Activated CD8-positive, alpha-beta memory T cell treated with anti-CD3 and anti-CD28 coated beads, Interleukin-2, amount 50 U/mL, for 1 hour (primary cell): Measurements from ENCODE around the gene TOMM22.
A peak's percentile ranks its signal among the peaks of the same experiment; 100 is the strongest.
"Not testable (repeated sequence)": the region's sequence is repeated elsewhere in the genome, so short reads cannot be mapped to it uniquely, and the experiment has no call there.

ENCODE experiments used
- DNase-seq: peaks from one replicate; pipeline ENCODE4 v3.0.0-alpha.2; 2020; ENCODE audit errors: extremely low read depth

The TOMM22 gene

GRCh38 chr22:38681582-38682335 is at the start of gene TOMM22:
TSS of gene TOMM22 (plus strand) at chr22:38681957. CDS start at chr22:38681979, 22 bp downstream.
- peak; percentile 62 for DNase-seq

- DNase-seq, result no peak
Observed at GRCh38 chr22:38632528-38632927, 49.2 kb upstream of the TOMM22 start.

- no peak for DNase-seq
Observed at GRCh38 chr22:38638216-38638615, 43.5 kb upstream of the TOMM22 start.

GRCh38 chr22:38638728-38639127 is 43.0 kb upstream of the TOMM22 start:
- no peak for DNase-seq

GRCh38 chr22:38641476-38642040 is 40.2 kb upstream of the TOMM22 start:
- DNase-seq, result no peak

GRCh38 chr22:38644245-38644644 is 37.5 kb upstream of the TOMM22 start:
- DNase-seq, result not testable (repeated sequence)

GRCh38 chr22:38645430-38645829 is 36.3 kb upstream of the TOMM22 start:
- no peak for DNase-seq

- no peak for DNase-seq
Observed at GRCh38 chr22:38649841-38650522, 31.8 kb upstream of the TOMM22 start.

- no peak for DNase-seq
Observed at GRCh38 chr22:38652859-38653258, 28.9 kb upstream of the TOMM22 start.

GRCh38 chr22:38653741-38654140 is 28.0 kb upstream of the TOMM22 start:
- DNase-seq, result no peak

GRCh38 chr22:38655519-38656255 is 26.1 kb upstream of the TOMM22 start:
- DNase-seq, result no peak

- DNase-seq, result peak; percentile 63
Observed at GRCh38 chr22:38656256-38657044, 25.3 kb upstream of the TOMM22 start, which contains the start of the genes CBY1 and FAM227A. TSS of gene CBY1 (plus strand) at chr22:38656638. CDS start at chr22:38668055, 11,417 bp downstream. TSS of gene FAM227A (minus strand) at chr22:38656392. CDS start at chr22:38650168, 6,224 bp downstream.

GRCh38 chr22:38657045-38657909 is 24.5 kb upstream of the TOMM22 start:
- no peak for DNase-seq

- DNase-seq, result no peak
Observed at GRCh38 chr22:38674888-38675287, 6.9 kb upstream of the TOMM22 start.

- DNase-seq, result no peak
Observed at GRCh38 chr22:38675833-38676232, 5.9 kb upstream of the TOMM22 start.

GRCh38 chr22:38684895-38685294 is 3.1 kb downstream of the TOMM22 start:
- no peak for DNase-seq

GRCh38 chr22:38685761-38686160 is 4.0 kb downstream of the TOMM22 start:
- no peak for DNase-seq

GRCh38 chr22:38689651-38690050 is 7.9 kb downstream of the TOMM22 start:
- DNase-seq, result no peak

- DNase-seq, result no peak
Observed at GRCh38 chr22:38694049-38694448, 12.3 kb downstream of the TOMM22 start.

- DNase-seq, result no peak
Observed at GRCh38 chr22:38694940-38695339, 13.2 kb downstream of the TOMM22 start.
